ENCODE measurements around the gene GLI3.

DNA sequence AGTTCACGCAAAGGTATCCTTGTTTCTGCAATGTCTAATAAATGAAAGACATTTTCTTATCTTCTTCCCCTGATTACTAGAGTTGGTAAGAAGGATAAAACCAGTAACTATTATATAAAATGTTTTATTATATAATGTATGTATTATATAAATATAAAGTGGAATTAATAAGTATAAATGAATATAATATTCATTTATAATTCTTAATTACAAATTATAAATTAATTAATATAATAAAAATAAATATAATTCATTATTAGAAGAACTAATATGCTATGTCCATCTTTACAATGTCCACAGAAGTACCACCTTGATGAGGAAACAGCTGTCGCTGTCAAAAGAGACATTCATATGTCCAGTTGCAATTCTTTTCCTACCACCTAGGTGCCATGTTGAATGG, 177.7 kb downstream of the GLI3 start:
- TF ChIP-seq, protein P1, sequence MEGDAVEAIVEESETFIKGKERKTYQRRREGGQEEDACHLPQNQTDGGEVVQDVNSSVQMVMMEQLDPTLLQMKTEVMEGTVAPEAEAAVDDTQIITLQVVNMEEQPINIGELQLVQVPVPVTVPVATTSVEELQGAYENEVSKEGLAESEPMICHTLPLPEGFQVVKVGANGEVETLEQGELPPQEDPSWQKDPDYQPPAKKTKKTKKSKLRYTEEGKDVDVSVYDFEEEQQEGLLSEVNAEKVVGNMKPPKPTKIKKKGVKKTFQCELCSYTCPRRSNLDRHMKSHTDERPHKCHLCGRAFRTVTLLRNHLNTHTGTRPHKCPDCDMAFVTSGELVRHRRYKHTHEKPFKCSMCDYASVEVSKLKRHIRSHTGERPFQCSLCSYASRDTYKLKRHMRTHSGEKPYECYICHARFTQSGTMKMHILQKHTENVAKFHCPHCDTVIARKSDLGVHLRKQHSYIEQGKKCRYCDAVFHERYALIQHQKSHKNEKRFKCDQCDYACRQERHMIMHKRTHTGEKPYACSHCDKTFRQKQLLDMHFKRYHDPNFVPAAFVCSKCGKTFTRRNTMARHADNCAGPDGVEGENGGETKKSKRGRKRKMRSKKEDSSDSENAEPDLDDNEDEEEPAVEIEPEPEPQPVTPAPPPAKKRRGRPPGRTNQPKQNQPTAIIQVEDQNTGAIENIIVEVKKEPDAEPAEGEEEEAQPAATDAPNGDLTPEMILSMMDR (IDR thresholded peaks at IDR 0.05): no peak
- no peak for TF ChIP-seq POLR2A (IDR thresholded peaks at IDR 0.05)

All from adrenal gland (tissue), 5 donors.